ENCODE results near the gene SDK1.

SDK1 gene

GRCh38 chr7:4108951-4109350 is 807.9 kb downstream of the SDK1 start:
- no peak for DNase-seq (ENCODE audit: low spot score)

GRCh38 chr7:4109481-4110110 is 808.5 kb downstream of the SDK1 start:
- peak; percentile 60 for DNase-seq (ENCODE audit: low spot score)

- no peak for DNase-seq (ENCODE audit: low spot score)
Observed at GRCh38 chr7:4110438-4110837, 809.4 kb downstream of the SDK1 start.

- no peak for DNase-seq (ENCODE audit: low spot score)
Observed at GRCh38 chr7:4111166-4111565, 810.1 kb downstream of the SDK1 start.

GRCh38 chr7:4113271-4113670 is 812.2 kb downstream of the SDK1 start:
- no peak for DNase-seq (ENCODE audit: low spot score)

GRCh38 chr7:4113976-4114375 is 812.9 kb downstream of the SDK1 start:
- no peak for DNase-seq (ENCODE audit: low spot score)

GRCh38 chr7:4115442-4115841 is 814.4 kb downstream of the SDK1 start:
- DNase-seq (ENCODE audit: low spot score), result no peak

- DNase-seq (ENCODE audit: low spot score), result no peak
Observed at GRCh38 chr7:4115941-4116610, 815.0 kb downstream of the SDK1 start.

- no peak for DNase-seq (ENCODE audit: low spot score)
Observed at GRCh38 chr7:4119848-4120247, 818.8 kb downstream of the SDK1 start.

GRCh38 chr7:4123346-4123745 is 822.3 kb downstream of the SDK1 start:
- no peak for DNase-seq (ENCODE audit: low spot score)

- no peak for DNase-seq (ENCODE audit: low spot score)
Observed at GRCh38 chr7:4123823-4124222, 822.8 kb downstream of the SDK1 start.

GRCh38 chr7:4124556-4125477 is 823.8 kb downstream of the SDK1 start:
- no peak for DNase-seq (ENCODE audit: low spot score)

- no peak for DNase-seq (ENCODE audit: low spot score)
Observed at GRCh38 chr7:4127909-4128560, 827.0 kb downstream of the SDK1 start.

GRCh38 chr7:4129481-4130122 is 828.5 kb downstream of the SDK1 start:
- peak; percentile 58 for DNase-seq (ENCODE audit: low spot score)

GRCh38 chr7:4131063-4131462 is 830.0 kb downstream of the SDK1 start:
- DNase-seq (ENCODE audit: low spot score), result no peak

GRCh38 chr7:4132221-4132620 is 831.2 kb downstream of the SDK1 start:
- DNase-seq (ENCODE audit: low spot score), result no peak

- DNase-seq (ENCODE audit: low spot score), result no peak
Observed at GRCh38 chr7:4133491-4134044, 832.5 kb downstream of the SDK1 start.

- DNase-seq (ENCODE audit: low spot score), result no peak
Observed at GRCh38 chr7:4134204-4134603, 833.2 kb downstream of the SDK1 start.

GRCh38 chr7:4134631-4135030 is 833.6 kb downstream of the SDK1 start:
- DNase-seq (ENCODE audit: low spot score), result no peak

- no peak for DNase-seq (ENCODE audit: low spot score)
Observed at GRCh38 chr7:4135301-4135700, 834.2 kb downstream of the SDK1 start.

- DNase-seq (ENCODE audit: low spot score), result no peak
Observed at GRCh38 chr7:4136036-4136435, 835.0 kb downstream of the SDK1 start.

Measured in globus pallidus (tissue), 1 donor.